ENCODE data around the gene NEMF.
"Not testable (repeated sequence)": the region's sequence is repeated elsewhere in the genome, so short reads cannot be mapped to it uniquely, and the experiment has no call there.

Gene NEMF

DNA sequence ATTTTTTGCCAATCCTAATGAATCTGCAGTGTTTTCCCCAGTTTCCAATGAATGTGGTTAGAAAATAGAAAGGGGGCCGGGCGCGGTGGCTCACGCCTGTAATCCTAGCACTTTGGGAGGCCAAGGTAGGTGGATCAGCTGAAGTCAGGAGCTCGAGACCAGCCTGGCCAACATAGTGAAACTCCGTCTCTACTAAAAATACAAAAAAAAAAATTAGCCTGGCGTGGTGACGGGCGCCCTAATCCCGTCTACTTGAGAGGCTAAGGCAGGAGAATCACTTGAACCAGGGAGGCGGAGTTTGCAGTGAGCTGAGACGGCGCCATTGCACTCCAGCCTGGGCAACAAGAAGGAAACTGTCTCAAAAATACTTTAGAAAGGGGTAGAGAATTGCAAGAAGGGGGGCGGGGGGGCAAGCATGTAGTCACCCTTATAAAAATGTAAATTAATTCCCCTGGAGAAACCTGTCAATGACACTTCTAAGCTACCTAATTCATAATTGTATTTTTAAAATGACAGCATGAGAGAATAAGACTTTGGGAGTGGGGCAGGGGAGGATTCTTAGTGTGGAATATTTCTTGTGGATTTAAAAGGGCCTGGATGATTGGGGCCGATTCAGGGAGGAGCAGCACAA lies 82.9 kb downstream of the NEMF start:
- in situ Hi-C loops (cut with MboI; ENCODE audit: low sequenced_read_pairs): loop anchor here (5.0 to 10.0 kb wide), 3 partner anchors 75 to 132 kb away; partner anchors contain the start of genes DNAAF2 and POLE2
- peak in 1 of 2 experiments; percentile 61 for DNase-seq (ENCODE audit: low spot score in 2 of 2)
- peak overlapping the region; percentile 65 for H3K4me3 ChIP-seq
- peaks cover 21% of the 10 kb centered on the region for H3K4me1 ChIP-seq
- H3K9me3 ChIP-seq: no peaks in the 10 kb centered on the region
- peaks cover 10% of the 10 kb centered on the region for H3K36me3 ChIP-seq (replicated peaks)
- no peaks in the 10 kb centered on the region for H3K27me3 ChIP-seq (ENCODE audit: low read depth)

GRCh38 chr14:49769171-49769570 lies 83.4 kb downstream of the NEMF start:
- peaks cover 19% of the 10 kb centered on the region for H3K4me1 ChIP-seq
- no peak for DNase-seq (ENCODE audit: low spot score in 2 of 2)
- H3K36me3 ChIP-seq (replicated peaks): peaks cover 5% of the 10 kb centered on the region
- H3K9me3 ChIP-seq: no peaks in the 10 kb centered on the region
- in situ Hi-C loops (cut with MboI; ENCODE audit: low sequenced_read_pairs): loop anchor here (5.0 kb wide), 2 partner anchors 82 to 132 kb away; partner anchors contain the start of genes DNAAF2 and POLE2
- no peaks in the 10 kb centered on the region for H3K27me3 ChIP-seq (ENCODE audit: low read depth)
- peak overlapping the region; percentile 65 for H3K4me3 ChIP-seq

DNA sequence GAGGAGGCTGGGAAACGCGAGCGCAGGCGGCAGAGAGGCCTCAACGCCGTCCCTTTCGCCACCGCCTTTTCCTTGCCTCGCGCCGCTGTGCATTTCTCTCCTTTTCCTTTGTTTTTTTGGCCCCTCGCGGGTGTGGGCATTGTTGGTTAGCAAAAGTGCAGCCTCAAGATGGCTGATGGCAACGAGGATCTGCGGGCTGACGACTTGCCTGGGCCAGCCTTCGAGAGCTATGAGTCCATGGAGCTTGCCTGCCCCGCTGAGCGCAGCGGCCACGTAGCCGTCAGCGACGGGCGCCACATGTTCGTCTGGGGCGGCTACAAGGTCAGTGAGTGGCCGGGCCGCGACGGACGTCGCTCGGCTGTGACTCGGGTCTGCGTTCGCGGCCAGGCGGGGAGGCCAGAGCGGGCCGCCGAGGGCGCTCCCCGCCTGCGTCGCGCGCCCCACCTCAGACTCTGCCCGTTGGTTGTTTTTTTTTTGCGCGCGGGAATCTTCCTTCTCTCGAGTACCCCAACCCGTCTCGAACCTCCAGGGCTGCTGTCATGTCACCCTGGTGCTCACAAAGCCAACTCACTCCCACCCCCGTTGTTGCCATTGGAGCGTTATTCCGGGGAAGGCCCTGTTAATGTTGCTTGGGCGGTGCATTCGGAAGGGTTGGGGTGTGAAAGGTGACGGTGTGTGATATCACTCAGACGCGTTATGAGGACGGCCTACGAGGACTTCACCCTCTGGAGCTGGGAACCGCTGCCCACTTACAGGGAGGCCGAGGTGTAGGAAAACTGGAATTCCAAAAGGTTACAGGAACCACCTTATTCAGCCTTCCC lies 84.1 kb downstream of the NEMF start:
- DNase-seq (ENCODE audit: low spot score in 2 of 2): peak in 1 of 2 experiments; percentile 56
- in situ Hi-C loops (cut with MboI; ENCODE audit: low sequenced_read_pairs): loop anchor here (5.0 kb wide), 2 partner anchors 81 to 131 kb away; partner anchors contain the start of genes DNAAF2 and POLE2
- H3K4me3 ChIP-seq: peak overlapping the region; percentile 65
- peaks cover 19% of the 10 kb centered on the region for H3K4me1 ChIP-seq
- no peaks in the 10 kb centered on the region for H3K27me3 ChIP-seq (ENCODE audit: low read depth)
- no peaks in the 10 kb centered on the region for H3K9me3 ChIP-seq
- peaks cover 5% of the 10 kb centered on the region for H3K36me3 ChIP-seq (replicated peaks)

- H3K9me3 ChIP-seq: no peaks in the 10 kb centered on the region
- H3K4me1 ChIP-seq: peaks cover 19% of the 10 kb centered on the region
- no peaks in the 10 kb centered on the region for H3K27me3 ChIP-seq (ENCODE audit: low read depth)
- peak; percentile 86 to 91 for DNase-seq (ENCODE audit: low spot score in 2 of 2)
- in situ Hi-C loops (cut with MboI; ENCODE audit: low sequenced_read_pairs): loop anchor here (5.0 kb wide), 2 partner anchors 80 to 130 kb away; partner anchors contain the start of genes DNAAF2 and POLE2
- H3K36me3 ChIP-seq (replicated peaks): peaks cover 5% of the 10 kb centered on the region
- H3K4me3 ChIP-seq: peak within 1 kb of the TSS; percentile 65
These were observed 84.9 kb downstream of the NEMF start, which contains the start of gene KLHDC2 for GRCh38 chr14:49767571-49768300. KLHDC2 (plus strand) TSS chr14:49768153; CDS start chr14:49768469, 316 bp downstream.

GRCh38 chr14:49767270-49767570 lies 85.4 kb downstream of the NEMF start:
- DNase-seq (ENCODE audit: low spot score in 2 of 2): no peak
- in situ Hi-C loops (cut with MboI; ENCODE audit: low sequenced_read_pairs): loop anchor here (5.0 kb wide), 2 partner anchors 80 to 130 kb away; partner anchors contain the start of genes DNAAF2 and POLE2
- Histone ChIP-seq H3K4me3 (peak overlapping the region; percentile 42), H3K27me3 (ENCODE audit: low read depth) (no peaks in the 10 kb centered on the region), H3K36me3 (replicated peaks) (peaks cover under 1% of the 10 kb centered on the region), H3K4me1 (peaks cover 19% of the 10 kb centered on the region), H3K9me3 (no peaks in the 10 kb centered on the region)

GRCh38 chr14:49766839-49767238 lies 85.7 kb downstream of the NEMF start:
- Histone ChIP-seq H3K36me3 (replicated peaks) (no peaks in the 10 kb centered on the region), H3K27me3 (ENCODE audit: low read depth) (no peaks in the 10 kb centered on the region), H3K4me3 (no peak overlapping the region), H3K9me3 (no peaks in the 10 kb centered on the region), H3K4me1 (peaks cover 19% of the 10 kb centered on the region)
- in situ Hi-C loops (cut with MboI; ENCODE audit: low sequenced_read_pairs): loop anchor here (5.0 kb wide), 2 partner anchors 80 to 130 kb away; partner anchors contain the start of genes DNAAF2 and POLE2
- DNase-seq (ENCODE audit: low spot score in 2 of 2): peak in 1 of 2 experiments; percentile 10

DNA sequence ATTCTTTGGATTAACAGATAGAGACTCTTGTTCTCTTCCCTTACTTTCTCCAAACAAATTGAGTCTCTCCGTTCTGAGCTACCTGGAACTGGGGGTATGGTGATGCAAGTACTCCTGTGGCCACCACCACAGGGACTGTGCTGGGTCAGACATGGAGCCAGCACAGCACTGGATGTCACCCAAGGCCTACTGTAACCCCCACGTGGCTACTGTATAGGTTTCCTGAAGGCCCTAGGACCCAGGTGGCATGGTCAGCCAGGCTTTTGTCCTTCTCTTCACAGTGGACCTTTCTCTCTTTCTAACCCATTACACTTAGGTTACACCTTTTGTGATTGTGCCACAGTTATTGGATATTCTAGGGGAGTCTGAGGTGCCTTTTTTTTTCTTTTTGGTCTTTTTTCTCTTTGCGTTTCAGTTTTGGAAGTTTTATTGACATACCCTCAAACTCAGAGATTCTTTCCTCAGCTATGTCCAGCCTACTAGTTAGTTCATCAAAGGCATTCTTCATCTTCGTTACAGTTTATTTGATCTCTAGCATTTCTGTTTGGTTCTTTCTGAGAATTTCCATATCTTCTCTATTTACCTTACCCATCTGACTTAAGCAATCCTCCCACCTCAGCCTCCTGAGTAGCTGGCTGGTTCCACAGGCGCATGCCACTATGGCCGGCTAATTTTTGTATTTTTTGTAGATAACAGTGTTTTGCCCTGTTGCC lies 90.6 kb downstream of the NEMF start:
- Histone ChIP-seq H3K4me1 (peaks cover 4% of the 10 kb centered on the region; the same call in 1 of the 2 replicates), H3K36me3 (replicated peaks) (no peaks in the 10 kb centered on the region), H3K9me3 (no peaks in the 10 kb centered on the region), H3K27me3 (ENCODE audit: low read depth) (no peaks in the 10 kb centered on the region; the same call in 1 of the 2 replicates), H3K4me3 (no peak overlapping the region)
- DNase-seq (ENCODE audit: low spot score in 2 of 2): no peak
- in situ Hi-C loops (cut with MboI; ENCODE audit: low sequenced_read_pairs): no loop called here

DNA sequence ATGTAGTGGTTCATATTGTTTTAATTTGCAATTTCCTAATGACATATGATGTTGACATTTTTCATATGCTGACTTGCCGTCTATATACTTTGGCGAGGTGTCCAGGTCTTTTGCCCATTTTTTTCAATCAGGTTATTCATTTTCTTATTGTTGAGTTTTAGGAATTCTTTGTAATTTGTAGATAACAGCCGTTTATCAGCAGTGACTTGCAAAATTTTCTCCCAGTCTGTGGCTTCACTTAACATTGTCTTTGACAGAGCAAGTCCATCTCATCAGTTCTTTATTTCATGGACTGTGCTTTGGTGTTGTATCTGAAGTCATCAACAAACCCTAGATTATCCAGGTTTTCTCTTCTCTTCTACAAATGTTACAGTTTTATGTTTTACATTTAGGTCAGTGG lies 97.2 kb downstream of the NEMF start:
- Histone ChIP-seq H3K36me3 (replicated peaks) (no peaks in the 10 kb centered on the region), H3K9me3 (no peaks in the 10 kb centered on the region), H3K27me3 (ENCODE audit: low read depth) (no peaks in the 10 kb centered on the region; the same call in 1 of the 2 replicates), H3K4me1 (no peaks in the 10 kb centered on the region), H3K4me3 (no peak overlapping the region)
- no peak for DNase-seq (ENCODE audit: low spot score in 2 of 2)
- in situ Hi-C loops (cut with MboI; ENCODE audit: low sequenced_read_pairs): no loop called here

GRCh38 chr14:49754570-49755097 lies 98.0 kb downstream of the NEMF start:
- no peak for DNase-seq (ENCODE audit: low spot score in 2 of 2)
- no peaks in the 10 kb centered on the region; the same call in 1 of the 2 replicates for H3K27me3 ChIP-seq (ENCODE audit: low read depth)
- H3K4me1 ChIP-seq: no peaks in the 10 kb centered on the region
- no peaks in the 10 kb centered on the region for H3K36me3 ChIP-seq (replicated peaks)
- H3K4me3 ChIP-seq: no peak overlapping the region
- H3K9me3 ChIP-seq: no peaks in the 10 kb centered on the region
- in situ Hi-C loops (cut with MboI; ENCODE audit: low sequenced_read_pairs): no loop called here

GRCh38 chr14:49746476-49746875 lies 106.1 kb downstream of the NEMF start:
- H3K36me3 ChIP-seq (replicated peaks); H3K4me3 ChIP-seq; H3K4me1 ChIP-seq; H3K27me3 ChIP-seq (ENCODE audit: low read depth); H3K9me3 ChIP-seq; in situ Hi-C loops (cut with MboI; ENCODE audit: low sequenced_read_pairs); DNase-seq (ENCODE audit: low spot score in 2 of 2): not testable (repeated sequence)

DNA sequence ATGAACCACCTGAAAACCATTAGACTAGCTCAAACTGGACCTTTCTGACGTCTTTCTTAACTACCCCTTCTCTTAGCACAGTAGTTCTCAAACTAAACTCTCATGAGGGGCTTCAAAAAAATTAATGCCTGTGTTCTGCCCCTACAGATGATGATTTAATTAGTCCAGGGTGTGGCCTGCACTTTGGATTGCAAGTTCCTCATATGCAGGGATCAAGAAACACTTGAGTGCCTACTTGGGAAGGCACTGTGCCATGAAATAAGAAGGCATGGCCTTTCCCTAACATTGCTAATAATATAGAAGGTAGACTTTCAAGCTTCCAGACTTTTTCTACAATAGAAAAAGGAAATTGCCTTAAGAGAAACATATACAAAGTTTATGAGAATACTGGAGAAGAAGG lies 107.4 kb downstream of the NEMF start:
- no peak overlapping the region for H3K4me3 ChIP-seq
- in situ Hi-C loops (cut with MboI; ENCODE audit: low sequenced_read_pairs): no loop called here
- H3K4me1 ChIP-seq: no peaks in the 10 kb centered on the region
- DNase-seq (ENCODE audit: low spot score in 2 of 2): no peak
- no peaks in the 10 kb centered on the region for H3K36me3 ChIP-seq (replicated peaks)
- no peaks in the 10 kb centered on the region for H3K27me3 ChIP-seq (ENCODE audit: low read depth)
- no peaks in the 10 kb centered on the region for H3K9me3 ChIP-seq

DNA sequence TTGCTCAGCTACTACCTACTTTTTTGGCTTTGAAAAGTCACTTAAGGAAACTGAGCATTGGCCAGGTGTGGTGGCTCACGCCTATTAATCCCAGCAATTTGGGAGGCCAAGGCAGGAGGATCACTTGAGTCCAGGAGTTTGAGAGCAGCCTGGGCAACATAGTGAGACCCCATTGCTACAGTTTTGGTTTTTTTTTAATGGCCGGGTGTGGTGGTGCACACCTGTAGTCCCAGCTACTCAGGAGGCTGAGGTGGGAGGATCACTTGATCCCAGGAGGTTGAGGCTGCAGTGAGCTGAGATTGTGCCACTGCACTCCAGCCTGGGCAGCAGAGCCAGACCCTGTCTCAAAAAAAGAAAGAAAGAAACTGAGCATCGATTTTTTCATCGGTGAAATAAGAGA lies 116.9 kb downstream of the NEMF start:
- H3K4me1 ChIP-seq; DNase-seq (ENCODE audit: low spot score in 2 of 2); in situ Hi-C loops (cut with MboI; ENCODE audit: low sequenced_read_pairs); H3K4me3 ChIP-seq; H3K36me3 ChIP-seq (replicated peaks); H3K27me3 ChIP-seq (ENCODE audit: low read depth); H3K9me3 ChIP-seq: not testable (repeated sequence)

GRCh38 chr14:49733836-49734235 lies 118.8 kb downstream of the NEMF start:
- in situ Hi-C loops (cut with MboI; ENCODE audit: low sequenced_read_pairs): no loop called here
- no peaks in the 10 kb centered on the region for H3K36me3 ChIP-seq (replicated peaks)
- H3K4me1 ChIP-seq: no peaks in the 10 kb centered on the region
- no peaks in the 10 kb centered on the region for H3K9me3 ChIP-seq
- no peak overlapping the region for H3K4me3 ChIP-seq
- no peaks in the 10 kb centered on the region for H3K27me3 ChIP-seq (ENCODE audit: low read depth)
- DNase-seq (ENCODE audit: low spot score in 2 of 2): no peak
